Activated CD8-positive, alpha-beta T cell treated with anti-CD3 and anti-CD28 coated beads for 36 hours (primary cell): Measurements from ENCODE around the gene NTRK2. TPM values are rescaled to one million over a fixed set of nuclear protein-coding genes. Genes with fewer than 3 reads are reported as not detected.

ENCODE experiments used
- ATAC-seq: fragments of 200-7000 bp; cut with Tn5 transposase; one replicate; pipeline ENCODE4 v1.10.0; 2021; ENCODE audit warnings: mild to moderate bottlenecking, moderate library complexity
- CTCF ChIA-PET: fragments of 350-600 bp; sonication (Branson Sonifier 250); formaldehyde crosslinking; loops from one replicate; lab custom pipeline; 2021; ENCODE audit warnings: antibody characterized with exemption; lab: Charles Lee
- POLR2A ChIA-PET: fragments of 350-600 bp; sonication (Branson Sonifier 250); formaldehyde crosslinking; loops from one replicate; lab custom pipeline; 2021; ENCODE audit warnings: antibody characterized with exemption; lab: Charles Lee
- DNase-seq: peaks from one replicate; pipeline ENCODE4 v3.0.0-alpha.2; 2020
- H3K27ac Mint-ChIP-seq: one replicate; pipeline ENCODE4 v1.8.0; 2021; ENCODE audit warnings: mild to moderate bottlenecking, mixed read lengths
- H3K27me3 Mint-ChIP-seq: one replicate; pipeline ENCODE4 v1.8.0; 2021; ENCODE audit warnings: mixed read lengths
- H3K36me3 Mint-ChIP-seq: one replicate; pipeline ENCODE4 v1.8.0; 2021; ENCODE audit warnings: low read depth, mixed read lengths
- H3K4me1 Mint-ChIP-seq: one replicate; pipeline ENCODE4 v1.8.0; 2021; ENCODE audit warnings: low read depth, mixed read lengths
- H3K4me3 Mint-ChIP-seq: one replicate; pipeline ENCODE4 v1.8.0; 2021; ENCODE audit warnings: mild to moderate bottlenecking, moderate library complexity, mixed read lengths
- H3K9me3 Mint-ChIP-seq: one replicate; pipeline ENCODE4 v1.8.0; 2021; ENCODE audit warnings: mixed read lengths
- intact Hi-C: fragments of 100-400 bp; cut with micrococcal nuclease; formaldehyde crosslinking; loops from one replicate; pipeline ENCODE4 v1.10.0; 2022
- total RNA-seq, 2 experiments: library from RNA; stranded (reverse); gene quantifications; one replicate each; pipeline ENCODE4 v1.2.3, GENCODE V29; 2021
- TF ChIP-seq, protein P1 (sequence below): fragments of 200-600 bp; IDR thresholded peaks from one replicate; pipeline ENCODE4 v1.8.0; 2022; ENCODE audit warnings: antibody characterized with exemption, mild to moderate bottlenecking

Gene NTRK2
- total RNA-seq, 2 experiments from 2014 or later: 0.07 to 0.09 TPM

DNA sequence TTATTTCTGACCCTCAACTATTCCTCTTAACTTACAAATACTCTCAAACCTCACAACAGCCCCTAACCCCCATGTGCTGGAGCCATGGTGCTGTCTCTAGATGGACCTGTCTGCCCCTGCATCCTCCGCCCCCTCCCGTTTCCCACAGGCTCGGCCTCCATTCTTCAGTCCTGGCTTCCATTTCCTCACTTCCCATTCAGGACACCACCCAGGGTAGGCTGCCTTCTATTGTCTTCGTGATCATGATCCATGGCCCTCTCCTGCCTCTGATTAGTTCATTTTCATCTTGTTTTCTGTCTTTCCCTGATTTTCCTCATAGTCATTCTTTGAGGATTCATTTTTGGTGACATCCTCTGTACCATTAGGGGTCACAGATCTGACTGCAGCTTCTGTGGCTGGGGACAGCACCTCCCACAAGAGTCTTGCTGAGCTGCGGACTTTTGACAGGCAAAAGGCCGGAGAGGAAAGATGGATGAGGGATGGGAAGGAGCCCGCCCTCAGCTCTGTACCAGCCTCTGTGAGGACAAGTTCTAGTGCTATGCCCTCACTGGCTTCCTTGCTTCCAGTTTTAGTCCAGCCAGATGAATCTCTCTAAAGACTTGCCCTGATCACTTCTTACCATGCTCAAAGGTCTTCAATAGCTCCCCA lies 255.8 kb downstream of the NTRK2 start:
- no peak overlapping the region for H3K4me3 Mint-ChIP-seq
- ATAC-seq (no peak), DNase-seq (no peak)
- H3K27ac Mint-ChIP-seq: no peak overlapping the region
- ChIA-PET CTCF (no interaction called here), POLR2A (no interaction called here)
- H3K4me1 Mint-ChIP-seq: no peaks in the 10 kb centered on the region
- no peaks in the 10 kb centered on the region for H3K9me3 Mint-ChIP-seq
- intact Hi-C loops: no loop called here
- H3K36me3 Mint-ChIP-seq: no peaks in the 10 kb centered on the region
- TF ChIP-seq, protein P1, sequence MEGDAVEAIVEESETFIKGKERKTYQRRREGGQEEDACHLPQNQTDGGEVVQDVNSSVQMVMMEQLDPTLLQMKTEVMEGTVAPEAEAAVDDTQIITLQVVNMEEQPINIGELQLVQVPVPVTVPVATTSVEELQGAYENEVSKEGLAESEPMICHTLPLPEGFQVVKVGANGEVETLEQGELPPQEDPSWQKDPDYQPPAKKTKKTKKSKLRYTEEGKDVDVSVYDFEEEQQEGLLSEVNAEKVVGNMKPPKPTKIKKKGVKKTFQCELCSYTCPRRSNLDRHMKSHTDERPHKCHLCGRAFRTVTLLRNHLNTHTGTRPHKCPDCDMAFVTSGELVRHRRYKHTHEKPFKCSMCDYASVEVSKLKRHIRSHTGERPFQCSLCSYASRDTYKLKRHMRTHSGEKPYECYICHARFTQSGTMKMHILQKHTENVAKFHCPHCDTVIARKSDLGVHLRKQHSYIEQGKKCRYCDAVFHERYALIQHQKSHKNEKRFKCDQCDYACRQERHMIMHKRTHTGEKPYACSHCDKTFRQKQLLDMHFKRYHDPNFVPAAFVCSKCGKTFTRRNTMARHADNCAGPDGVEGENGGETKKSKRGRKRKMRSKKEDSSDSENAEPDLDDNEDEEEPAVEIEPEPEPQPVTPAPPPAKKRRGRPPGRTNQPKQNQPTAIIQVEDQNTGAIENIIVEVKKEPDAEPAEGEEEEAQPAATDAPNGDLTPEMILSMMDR: no peak
- H3K27me3 Mint-ChIP-seq: peaks cover 7% of the 10 kb centered on the region

DNA sequence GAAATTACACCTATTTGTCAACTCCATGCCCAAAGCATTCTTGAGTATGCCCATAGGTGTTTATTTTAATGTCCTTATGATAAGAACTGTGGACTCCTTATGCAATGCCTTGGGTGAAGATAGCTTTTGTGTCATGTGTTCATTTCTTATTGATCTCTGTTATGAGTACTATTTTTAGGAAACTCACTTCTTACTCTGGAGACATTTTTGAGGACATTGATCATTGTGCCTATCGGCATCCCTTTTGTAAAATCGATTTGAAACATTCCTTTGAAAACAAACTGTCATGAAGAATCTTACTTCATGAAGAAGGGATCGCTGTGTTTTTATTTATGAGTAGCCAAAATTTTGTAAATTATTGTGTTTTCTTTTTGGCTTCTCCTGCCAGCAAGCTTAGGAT lies 257.3 kb downstream of the NTRK2 start:
- H3K4me3 Mint-ChIP-seq: no peak overlapping the region
- ChIA-PET CTCF (no interaction called here), POLR2A (no interaction called here)
- DNase-seq: no peak
- TF ChIP-seq, protein P1: no peak
- no peaks in the 10 kb centered on the region for H3K36me3 Mint-ChIP-seq
- H3K4me1 Mint-ChIP-seq: no peaks in the 10 kb centered on the region
- no peak overlapping the region for H3K27ac Mint-ChIP-seq
- no peaks in the 10 kb centered on the region for H3K9me3 Mint-ChIP-seq
- ATAC-seq: no peak
- H3K27me3 Mint-ChIP-seq: peaks cover 11% of the 10 kb centered on the region
- intact Hi-C loops: no loop called here

GRCh38 chr9:84928419-84928818 lies 258.9 kb downstream of the NTRK2 start:
- ChIA-PET CTCF (no interaction called here), POLR2A (no interaction called here)
- DNase-seq: no peak
- Mint-ChIP-seq H3K4me3 (no peak overlapping the region), H3K36me3 (no peaks in the 10 kb centered on the region), H3K9me3 (no peaks in the 10 kb centered on the region), H3K27me3 (peaks cover 11% of the 10 kb centered on the region), H3K27ac (no peak overlapping the region), H3K4me1 (no peaks in the 10 kb centered on the region)
- TF ChIP-seq, protein P1: no peak
- ATAC-seq: no peak
- intact Hi-C loops: no loop called here

- POLR2A ChIA-PET: no interaction called here
Observed at GRCh38 chr9:84929068-84929467, 259.5 kb downstream of the NTRK2 start.

DNA sequence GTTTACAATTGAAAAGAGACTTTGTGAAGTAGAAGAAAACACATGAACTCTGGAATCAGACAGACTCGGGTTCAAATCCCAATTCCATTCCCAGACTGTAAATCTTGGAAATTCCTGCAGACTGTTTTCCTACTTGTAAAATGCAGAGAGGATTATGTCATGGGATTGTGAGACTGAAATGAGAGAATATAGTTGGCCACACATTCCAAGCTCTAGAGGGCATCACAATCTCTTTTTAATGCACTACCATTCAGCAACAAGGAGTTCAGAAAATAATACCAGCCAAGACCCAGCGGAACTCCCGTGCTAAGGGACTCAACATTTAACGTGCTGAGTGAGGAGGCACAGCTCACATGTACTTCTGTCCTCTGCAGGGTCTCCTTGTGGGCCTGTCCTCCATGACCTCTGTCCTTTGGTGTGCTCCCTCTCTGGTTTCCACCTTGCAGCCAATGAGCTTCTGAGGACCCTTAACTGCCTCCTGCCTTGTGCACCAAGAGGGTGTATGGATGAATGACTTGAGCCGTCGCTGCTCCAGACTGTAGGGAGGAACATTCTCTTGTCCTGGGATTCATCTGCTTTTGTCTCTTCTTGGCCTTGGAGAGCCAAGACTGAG lies 263.5 kb downstream of the NTRK2 start:
- Mint-ChIP-seq H3K4me3 (no peak overlapping the region), H3K9me3 (no peaks in the 10 kb centered on the region), H3K36me3 (no peaks in the 10 kb centered on the region), H3K4me1 (no peaks in the 10 kb centered on the region), H3K27me3 (peaks cover 7% of the 10 kb centered on the region), H3K27ac (no peak overlapping the region)
- ATAC-seq (no peak), DNase-seq (no peak)
- POLR2A ChIA-PET: no interaction called here
- intact Hi-C loops: no loop called here
- TF ChIP-seq, protein P1: no peak
- CTCF ChIA-PET: no interaction called here

More at GRCh38 chr9:84929068-84929467, 259.5 kb downstream of the NTRK2 start:
- no peak overlapping the region for H3K27ac Mint-ChIP-seq
- ATAC-seq: no peak
- intact Hi-C loops: no loop called here
- no peak for DNase-seq
- H3K27me3 Mint-ChIP-seq: peaks cover 11% of the 10 kb centered on the region
- no peak overlapping the region for H3K4me3 Mint-ChIP-seq
- TF ChIP-seq, protein P1: no peak
- no peaks in the 10 kb centered on the region for H3K36me3 Mint-ChIP-seq
- CTCF ChIA-PET: no interaction called here
- no peaks in the 10 kb centered on the region for H3K4me1 Mint-ChIP-seq
- no peaks in the 10 kb centered on the region for H3K9me3 Mint-ChIP-seq
